IPS-20b (cell line): Measurements from ENCODE around the gene ZNF337.
A peak's percentile ranks its signal among the peaks of the same experiment; 100 is the strongest.
"Not testable (repeated sequence)": the region's sequence is repeated elsewhere in the genome, so short reads cannot be mapped to it uniquely, and the experiment has no call there.

Experiments used
- H3K27ac ChIP-seq: one replicate; pipeline ENCODE4 v1.5.1; 2013; ENCODE audit warnings: low read length
- H3K27me3 ChIP-seq: 2 replicates; pipeline ENCODE4 v1.6.1; 2013; ENCODE audit warnings: mild to moderate bottlenecking, low read length, inconsistent platforms; ENCODE audit not compliant: insufficient read depth
- H3K36me3 ChIP-seq: 2 replicates; pipeline ENCODE4 v1.6.1; 2013; ENCODE audit warnings: low read depth, mild to moderate bottlenecking, inconsistent platforms, low read length, moderate library complexity; ENCODE audit not compliant: insufficient read depth
- H3K4me1 ChIP-seq: 2 replicates; pipeline ENCODE4 v1.6.1; 2013; ENCODE audit warnings: mild to moderate bottlenecking, control low read depth, inconsistent platforms, low read length, moderate library complexity; ENCODE audit not compliant: insufficient read depth
- H3K4me3 ChIP-seq: 2 replicates; pipeline ENCODE4 v1.5.1; 2013; ENCODE audit warnings: mild to moderate bottlenecking, low read length, inconsistent platforms
- H3K9ac ChIP-seq: 2 replicates; pipeline ENCODE4 v1.6.1; 2013; ENCODE audit warnings: low read depth, mild to moderate bottlenecking, inconsistent platforms, low read length, moderate library complexity
- H3K9me3 ChIP-seq: 2 replicates; pipeline ENCODE4 v1.6.1; 2013; ENCODE audit warnings: mild to moderate bottlenecking, low read depth, low read length, inconsistent platforms; ENCODE audit not compliant: insufficient read depth

The ZNF337 gene

DNA sequence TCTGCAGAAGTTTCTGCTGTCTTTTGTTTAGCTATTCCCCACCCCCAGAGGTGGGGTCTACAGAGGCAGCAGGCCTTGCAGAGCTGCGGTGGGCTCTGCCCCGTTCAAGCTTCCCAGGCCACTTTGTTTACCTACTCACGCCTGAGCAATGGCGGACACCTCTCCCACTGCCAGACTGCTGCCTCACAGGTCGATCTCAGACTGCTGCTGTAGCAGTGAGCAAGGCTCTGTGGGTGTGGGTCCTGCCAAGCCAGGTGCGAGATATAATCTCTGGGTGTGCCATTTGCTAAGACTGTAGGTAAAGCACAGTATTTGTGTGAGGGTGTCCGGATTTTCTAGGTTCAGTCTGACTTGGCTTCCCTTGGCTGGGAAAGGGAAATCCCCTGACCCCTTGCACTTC is 23.6 kb upstream of the ZNF337 start:
- Histone ChIP-seq H3K27me3 (no peaks in the 10 kb centered on the region), H3K4me3 (no peak overlapping the region), H3K27ac (no peak overlapping the region), H3K9me3 (no peaks in the 10 kb centered on the region), H3K36me3 (no peaks in the 10 kb centered on the region), H3K9ac (no peak overlapping the region), H3K4me1 (no peaks in the 10 kb centered on the region)

DNA sequence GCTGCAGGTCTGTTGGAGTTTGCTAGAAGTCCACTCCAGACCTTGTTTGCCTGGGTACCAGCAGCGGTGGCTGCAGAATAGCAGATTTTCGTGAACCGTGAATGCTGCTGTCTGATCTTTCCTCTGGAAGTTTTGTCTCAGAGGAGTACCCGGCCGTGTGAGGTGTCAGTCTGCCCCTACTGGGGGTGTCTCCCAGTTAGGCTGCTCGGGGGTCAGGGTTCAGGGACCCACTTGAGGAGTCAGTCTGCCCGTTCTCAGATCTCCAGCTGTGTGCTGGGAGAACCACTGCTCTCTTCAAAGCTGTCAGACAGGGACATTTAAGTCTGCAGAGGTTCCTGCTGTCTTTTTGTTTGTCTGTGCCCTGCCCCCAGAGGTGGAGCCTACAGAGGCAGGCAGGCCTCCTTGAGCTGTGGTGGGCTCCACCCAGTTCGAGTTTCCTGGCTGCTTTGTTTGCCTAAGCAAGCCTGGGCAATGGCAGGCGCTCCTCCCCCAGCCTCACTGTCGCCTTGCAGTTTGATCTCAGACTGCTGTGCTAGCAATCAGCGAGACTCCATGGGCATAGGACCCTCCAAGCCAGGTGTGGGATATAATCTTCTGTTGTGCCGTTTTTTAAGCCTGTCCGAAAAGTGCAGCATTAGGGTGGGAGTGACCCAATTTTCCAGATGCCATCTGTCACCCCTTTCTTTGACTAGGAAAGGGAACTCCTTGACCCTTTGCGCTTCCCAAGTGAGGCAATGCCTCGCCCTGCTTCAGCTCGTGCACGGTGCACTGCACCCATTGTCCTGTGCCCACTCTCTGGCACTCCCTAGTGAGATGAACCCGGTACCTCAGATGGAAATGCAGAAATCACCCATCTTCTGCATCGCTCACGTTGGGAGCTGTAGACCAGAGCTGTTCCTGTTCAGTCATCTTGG is 22.5 kb upstream of the ZNF337 start:
- H3K27me3 ChIP-seq, H3K27ac ChIP-seq, H3K36me3 ChIP-seq, H3K4me3 ChIP-seq, H3K4me1 ChIP-seq, H3K9ac ChIP-seq, H3K9me3 ChIP-seq: not testable (repeated sequence)

DNA sequence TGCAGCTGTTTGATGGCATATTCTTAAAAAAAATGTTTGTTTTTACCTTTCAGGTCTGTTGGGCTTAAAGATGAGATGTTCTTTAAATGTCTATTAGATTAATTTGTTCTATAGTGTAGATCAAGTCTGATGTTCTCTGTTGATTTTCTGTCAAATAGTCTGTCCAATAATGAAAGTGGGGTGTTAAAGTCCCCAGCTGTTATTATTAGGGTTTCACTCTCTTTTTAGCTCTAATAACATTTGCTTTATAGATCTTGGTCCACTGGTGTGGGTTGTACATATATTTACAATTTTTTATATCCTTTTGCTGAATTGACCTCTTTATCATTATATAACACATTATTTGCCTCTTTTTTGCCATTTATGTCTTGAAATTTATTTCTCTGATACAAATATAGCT is 11.0 kb upstream of the ZNF337 start:
- no peaks in the 10 kb centered on the region for H3K4me1 ChIP-seq
- H3K27me3 ChIP-seq: no peaks in the 10 kb centered on the region
- H3K27ac ChIP-seq: no peak overlapping the region
- H3K4me3 ChIP-seq: no peak overlapping the region
- no peak overlapping the region for H3K9ac ChIP-seq
- no peaks in the 10 kb centered on the region for H3K36me3 ChIP-seq
- H3K9me3 ChIP-seq: no peaks in the 10 kb centered on the region

DNA sequence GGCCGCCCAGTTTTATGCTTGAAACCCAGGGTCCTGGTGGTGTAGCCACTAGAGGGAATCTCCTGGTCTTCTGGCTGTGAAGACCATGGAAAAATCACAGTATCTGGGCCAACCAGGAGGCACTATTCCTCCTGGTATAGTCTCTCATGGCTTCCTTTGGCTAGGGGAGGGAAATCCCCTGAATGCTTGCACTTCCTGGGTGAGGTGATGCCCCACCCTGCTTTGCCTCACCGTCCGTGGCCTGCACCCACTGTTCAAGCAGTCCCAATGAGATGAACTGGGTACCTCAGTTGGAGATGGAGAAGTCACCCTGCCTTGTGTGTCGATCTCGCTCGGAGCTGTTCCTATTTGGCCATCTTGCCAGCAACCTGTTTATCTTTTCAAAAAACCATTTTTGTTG is 10.1 kb upstream of the ZNF337 start:
- Histone ChIP-seq H3K36me3 (no peaks in the 10 kb centered on the region), H3K27me3 (no peaks in the 10 kb centered on the region), H3K4me3 (no peak overlapping the region), H3K9me3 (no peaks in the 10 kb centered on the region), H3K27ac (no peak overlapping the region), H3K4me1 (no peaks in the 10 kb centered on the region), H3K9ac (no peak overlapping the region)

DNA sequence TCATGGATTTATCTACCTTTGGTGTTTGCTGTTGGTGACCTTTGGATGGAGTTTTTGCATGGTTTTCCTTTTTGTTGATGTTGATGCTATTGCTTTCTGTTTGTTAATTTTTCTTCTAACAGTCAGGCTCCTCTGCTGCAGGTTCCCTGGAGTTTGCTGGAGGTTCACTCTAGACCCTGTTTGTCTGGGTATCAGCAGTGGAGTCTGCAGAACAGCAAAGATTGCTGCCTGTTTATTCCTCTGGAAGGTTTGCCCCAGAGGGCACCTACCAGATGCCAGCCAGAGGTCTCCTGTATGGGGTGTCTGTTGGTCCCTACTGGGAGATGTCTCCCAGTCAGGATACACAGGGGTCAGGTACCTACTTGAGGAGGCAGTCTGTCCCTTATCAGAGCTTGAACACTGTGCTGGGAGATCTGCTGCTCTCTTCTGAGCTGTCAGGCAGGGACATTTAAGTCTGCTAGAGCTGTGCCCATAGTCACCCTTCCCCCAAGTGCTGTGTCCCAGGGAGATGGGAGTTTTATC is 9.2 kb upstream of the ZNF337 start:
- no peaks in the 10 kb centered on the region for H3K9me3 ChIP-seq
- H3K27me3 ChIP-seq: no peaks in the 10 kb centered on the region
- no peaks in the 10 kb centered on the region for H3K36me3 ChIP-seq
- H3K4me3 ChIP-seq: no peak overlapping the region
- no peaks in the 10 kb centered on the region for H3K4me1 ChIP-seq
- H3K9ac ChIP-seq: no peak overlapping the region
- H3K27ac ChIP-seq: no peak overlapping the region

DNA sequence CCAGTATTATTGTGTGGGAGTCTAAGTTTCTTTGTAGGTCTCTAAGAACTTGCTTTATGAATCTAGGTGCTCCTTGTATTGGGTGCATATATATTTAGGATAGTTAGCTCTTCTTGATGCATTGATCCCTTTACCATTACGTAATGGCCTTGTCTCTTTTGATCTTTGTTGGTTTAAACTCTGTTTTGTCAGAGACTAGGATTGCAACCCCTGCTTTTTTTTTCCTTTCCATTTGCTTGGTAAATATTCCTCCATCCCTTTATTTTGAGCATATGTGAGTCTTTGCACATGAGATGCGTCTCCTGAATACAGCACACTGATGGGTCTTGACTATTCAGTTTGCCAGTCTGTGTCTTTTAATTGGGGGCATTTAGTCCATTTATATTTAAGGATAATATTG is 7.7 kb upstream of the ZNF337 start:
- H3K27ac ChIP-seq, H3K27me3 ChIP-seq, H3K9ac ChIP-seq, H3K4me1 ChIP-seq, H3K4me3 ChIP-seq, H3K9me3 ChIP-seq, H3K36me3 ChIP-seq: not testable (repeated sequence)

DNA sequence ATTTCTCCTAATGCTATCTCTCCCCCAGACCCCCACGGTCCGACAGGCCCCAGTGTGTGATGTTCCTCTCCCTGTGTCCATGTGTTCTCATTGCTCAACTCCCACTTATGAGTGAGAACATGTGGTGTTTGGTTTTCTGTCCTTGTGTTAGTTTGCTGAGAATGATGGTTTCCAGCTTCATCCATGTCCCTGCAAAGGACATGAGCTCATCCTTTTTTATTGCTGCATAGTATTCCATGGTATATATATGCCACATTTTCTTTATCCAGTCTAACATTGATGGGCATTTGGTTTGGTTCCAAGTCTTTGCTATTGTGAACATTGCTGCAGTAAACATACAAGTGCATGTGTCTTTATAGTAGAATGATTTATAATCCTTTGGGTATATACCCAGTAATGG is 4.2 kb upstream of the ZNF337 start:
- H3K27me3 ChIP-seq, H3K27ac ChIP-seq, H3K4me1 ChIP-seq, H3K9ac ChIP-seq, H3K9me3 ChIP-seq, H3K4me3 ChIP-seq, H3K36me3 ChIP-seq: not testable (repeated sequence)

DNA sequence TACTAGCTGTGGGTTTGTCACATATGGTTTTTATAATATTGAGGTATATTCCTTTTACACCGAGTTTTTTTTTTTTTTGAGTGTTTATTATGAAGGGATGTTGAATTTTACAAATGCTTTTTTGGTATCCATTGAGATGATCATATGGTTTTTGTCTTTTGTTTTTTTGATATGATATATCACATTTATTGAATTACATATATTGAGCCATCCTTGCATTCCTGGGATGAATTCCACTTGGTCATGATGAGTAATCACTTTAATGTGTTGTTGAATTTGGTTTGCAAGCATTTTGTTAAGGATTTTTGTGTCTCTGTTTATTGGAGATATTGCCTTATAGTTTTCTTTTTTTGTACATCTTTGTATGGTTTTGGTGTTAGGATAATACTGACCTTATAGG is 3.3 kb upstream of the ZNF337 start:
- Histone ChIP-seq H3K36me3 (no peaks in the 10 kb centered on the region), H3K27me3 (no peaks in the 10 kb centered on the region), H3K9me3 (peaks cover 9% of the 10 kb centered on the region), H3K4me3 (no peak overlapping the region), H3K9ac (no peak overlapping the region), H3K27ac (no peak overlapping the region), H3K4me1 (no peaks in the 10 kb centered on the region)

DNA sequence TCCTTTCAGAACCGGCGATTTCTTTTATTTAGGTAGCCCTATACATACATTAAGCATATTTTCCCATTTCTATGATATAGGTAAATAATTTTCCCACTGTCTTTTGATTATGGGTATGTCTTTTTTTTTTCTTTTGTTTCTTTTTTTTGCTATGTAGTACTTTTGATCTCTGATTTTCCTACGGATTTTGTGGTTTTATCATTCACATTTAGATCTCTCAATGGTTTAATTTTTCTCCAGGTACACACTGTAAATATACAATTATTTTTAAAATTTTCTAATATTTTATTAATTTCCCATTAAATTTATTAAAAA is 436 bp upstream of the ZNF337 start:
- no peak overlapping the region for H3K27ac ChIP-seq
- H3K4me3 ChIP-seq: peak overlapping the region; percentile 92
- peak overlapping the region; percentile 87; the same call in 1 of the 2 replicates for H3K9ac ChIP-seq
- H3K4me1 ChIP-seq: no peaks in the 10 kb centered on the region
- no peaks in the 10 kb centered on the region for H3K27me3 ChIP-seq
- peaks cover 9% of the 10 kb centered on the region for H3K9me3 ChIP-seq
- no peaks in the 10 kb centered on the region for H3K36me3 ChIP-seq

DNA sequence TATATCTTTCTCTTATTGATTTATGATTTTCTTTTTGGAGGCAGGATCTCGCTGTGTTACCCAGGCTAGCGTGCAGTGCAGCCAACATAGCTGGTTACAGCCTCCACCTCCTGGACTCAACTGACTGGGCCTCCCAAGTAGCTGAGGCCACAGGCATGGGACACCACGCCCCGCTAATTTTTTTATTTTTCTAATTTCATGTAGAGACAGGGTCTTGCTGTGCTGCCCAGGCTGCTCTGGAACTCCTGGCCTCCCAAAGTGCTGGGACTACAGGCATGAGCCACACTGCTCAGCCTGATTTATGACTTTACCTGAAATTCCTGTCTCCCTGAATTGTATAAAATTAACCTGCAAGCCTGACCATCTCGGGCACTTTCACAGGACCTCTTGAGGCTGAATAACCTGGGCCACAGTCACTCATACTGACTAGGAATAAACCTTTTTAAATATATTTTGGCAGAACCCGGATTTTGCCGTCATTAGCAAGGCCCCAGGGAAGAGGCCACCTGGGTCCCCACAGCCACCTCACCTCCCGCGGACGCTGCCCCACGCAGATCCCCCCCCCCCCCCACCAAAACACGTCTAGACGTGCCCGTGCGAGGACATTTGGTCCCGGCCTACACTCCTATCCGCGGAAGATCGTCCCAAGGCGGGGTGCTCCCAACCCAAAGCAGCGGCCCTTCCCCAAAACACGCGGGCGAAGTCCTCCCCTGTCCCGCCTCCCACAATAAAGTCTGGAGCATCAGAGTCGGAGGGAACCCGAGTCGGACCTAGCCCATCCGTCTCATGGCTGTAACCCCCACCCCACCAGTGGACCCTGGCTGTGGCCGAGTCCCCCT is 902 bp downstream of the ZNF337 start:
- Histone ChIP-seq H3K4me3 (peak overlapping the region; percentile 92), H3K27ac (no peak overlapping the region), H3K9me3 (peaks cover 9% of the 10 kb centered on the region), H3K9ac (peak overlapping the region; percentile 87), H3K4me1 (no peaks in the 10 kb centered on the region), H3K27me3 (no peaks in the 10 kb centered on the region), H3K36me3 (peaks cover 5% of the 10 kb centered on the region)

DNA sequence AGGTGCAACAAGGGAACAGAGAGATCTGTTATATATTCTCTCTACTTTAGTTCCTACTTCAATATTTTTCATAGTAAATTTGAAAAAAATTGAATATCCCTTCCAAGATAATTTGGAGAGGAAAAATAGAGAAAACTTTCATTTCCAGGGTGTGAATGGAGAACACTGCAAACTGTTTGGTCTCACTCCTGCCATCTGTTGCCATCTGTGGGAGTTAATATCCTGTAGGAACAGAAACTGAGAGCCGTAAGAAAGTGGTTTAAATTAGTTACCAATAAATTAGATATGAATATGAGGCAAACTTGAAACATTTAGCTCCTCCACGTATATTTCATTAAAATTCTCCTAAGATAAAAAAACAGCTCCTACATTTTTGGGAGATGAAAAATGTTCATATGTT is 4.2 kb downstream of the ZNF337 start:
- no peak overlapping the region for H3K9ac ChIP-seq
- H3K36me3 ChIP-seq: peaks cover 5% of the 10 kb centered on the region
- H3K27ac ChIP-seq: no peak overlapping the region
- no peaks in the 10 kb centered on the region for H3K4me1 ChIP-seq
- no peak overlapping the region for H3K4me3 ChIP-seq
- no peaks in the 10 kb centered on the region for H3K9me3 ChIP-seq
- H3K27me3 ChIP-seq: no peaks in the 10 kb centered on the region

DNA sequence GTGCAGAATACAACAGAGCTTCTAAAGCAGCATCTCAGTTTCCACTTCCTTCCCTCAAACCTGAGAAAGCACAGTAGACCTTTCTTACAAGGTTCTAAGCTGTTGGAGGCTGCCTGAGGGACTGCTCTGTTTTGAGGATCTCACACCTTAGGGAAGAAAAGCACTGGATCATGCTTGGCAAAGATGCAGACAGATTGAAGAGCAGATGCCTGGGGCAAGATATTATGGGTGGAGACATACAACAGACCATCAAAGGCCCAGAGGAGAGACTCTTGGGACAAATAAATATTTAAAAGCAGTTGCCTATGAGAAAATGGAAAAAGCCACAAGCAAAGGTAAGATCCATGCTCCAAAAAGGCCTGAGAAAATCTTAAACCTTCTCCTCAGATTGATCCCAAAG is 6.2 kb downstream of the ZNF337 start:
- no peak overlapping the region for H3K4me3 ChIP-seq
- no peaks in the 10 kb centered on the region for H3K4me1 ChIP-seq
- peaks cover 6% of the 10 kb centered on the region for H3K36me3 ChIP-seq
- no peak overlapping the region for H3K27ac ChIP-seq
- no peaks in the 10 kb centered on the region for H3K9me3 ChIP-seq
- H3K27me3 ChIP-seq: no peaks in the 10 kb centered on the region
- no peak overlapping the region for H3K9ac ChIP-seq
